Vagina (tissue), 2 donors: Measurements from ENCODE around the gene TMED9.

Experiments used
- CTCF ChIP-seq, 3 experiments: fragments of 450-650 bp in 2 of 3; fragments of 200-600 bp in 1 of 3; sonication (generic) in 1 of 3; IDR thresholded peaks; one replicate each; pipeline ENCODE4 v1.5.1; 2017 to 2019; ENCODE audit warnings: antibody characterized with exemption in 3 of 3, mild to moderate bottlenecking in 2 of 3, moderate library complexity in 2 of 3
- POLR2A ChIP-seq, 2 donors: fragments of 450-650 bp; IDR thresholded peaks; one replicate each; pipeline ENCODE4 v1.6.1; 2017; ENCODE audit warnings: antibody characterized with exemption in 2 of 2, mild to moderate bottlenecking in 2 of 2, moderate library complexity in 2 of 2

GRCh38 chr5:177604116-177604521, 12.1 kb downstream of the TMED9 start:
- TF ChIP-seq CTCF (IDR thresholded peaks at IDR 0.05) = no peak
- TF ChIP-seq POLR2A (IDR thresholded peaks at IDR 0.05) = no peak
